Left renal pelvis (tissue), 4 donors: ENCODE results near the gene FCRLA. TPM values are rescaled to one million over a fixed set of nuclear protein-coding genes. Genes with fewer than 3 reads are reported as not detected.

Experiments
- DNase-seq, 4 donors: peaks; one replicate each; pipeline ENCODE4 v3.0.0-alpha.2; 2013; ENCODE audit warnings: low read depth in 4 of 4, low spot score in 3 of 4
- polyA plus RNA-seq, 4 donors: library from polyadenylated mRNA; unstranded; fragments of 120-200 nt; gene quantifications; one replicate each; pipeline ENCODE4 v1.2.1, GENCODE V29; 2013; ENCODE audit not compliant: insufficient read length in 4 of 4

Gene FCRLA
- polyA plus RNA-seq, 4 donors, result 0.10 to 0.56 (median 0.23) TPM; not detected in 1

- no peak for DNase-seq
Measured at GRCh38 chr1:161730050-161730564, 23.1 kb downstream of the FCRLA start.

GRCh38 chr1:161731241-161731640 is 24.2 kb downstream of the FCRLA start:
- DNase-seq, result no peak

- no peak for DNase-seq
Measured at GRCh38 chr1:161731981-161732718, 25.1 kb downstream of the FCRLA start.

- no peak for DNase-seq
Measured at GRCh38 chr1:161733526-161733925, 26.5 kb downstream of the FCRLA start.

- no peak for DNase-seq
Measured at GRCh38 chr1:161735837-161736236, 28.8 kb downstream of the FCRLA start.

- DNase-seq, result no peak
Measured at GRCh38 chr1:161736335-161736969, 29.4 kb downstream of the FCRLA start.

GRCh38 chr1:161737625-161738024 is 30.6 kb downstream of the FCRLA start:
- DNase-seq, result no peak

- no peak for DNase-seq
Measured at GRCh38 chr1:161738627-161739287, 31.7 kb downstream of the FCRLA start.

- no peak for DNase-seq
Measured at GRCh38 chr1:161739865-161740566, 33.0 kb downstream of the FCRLA start.

- no peak for DNase-seq
Measured at GRCh38 chr1:161740921-161741320, 33.9 kb downstream of the FCRLA start.

- DNase-seq, result no peak
Measured at GRCh38 chr1:161743231-161743630, 36.2 kb downstream of the FCRLA start.

- DNase-seq, result no peak
Measured at GRCh38 chr1:161747801-161748200, 40.8 kb downstream of the FCRLA start.

- peak; percentile 78 to 91 (median 86) for DNase-seq
Measured at GRCh38 chr1:161749509-161750407, 42.7 kb downstream of the FCRLA start, which contains the start of gene DUSP12. TSS of gene DUSP12 (plus strand) at chr1:161749786. CDS start at chr1:161749802, 16 bp downstream.

- no peak for DNase-seq
Measured at GRCh38 chr1:161763522-161764098, 56.6 kb downstream of the FCRLA start.

Other genes starting within 250 kb of the FCRLA start
- 10 to 100 TPM in 1 of 4 donors, 1 to 10 TPM in 3; 4.7 to 13.9 (median 6.3) TPM for gene FCGR2A, start 201.8 kb upstream of the FCRLA start, polyA plus RNA-seq
- under 1 TPM; 0.30 to 0.82 (median 0.34) TPM for gene HSPA6, start 182.7 kb upstream of the FCRLA start, polyA plus RNA-seq
- gene FCGR3A, start 157.4 kb upstream of the FCRLA start, polyA plus RNA-seq, result 1 to 10 TPM; 1.7 to 4.7 (median 1.9) TPM
- gene FCGR3B, start 76.1 kb upstream of the FCRLA start, polyA plus RNA-seq, result 1 to 10 TPM in 1 of 4 donors, under 1 TPM in 2, not detected in 1; 0.26 to 2.6 (median 0.93) TPM
- gene FCGR2B, start 44.1 kb upstream of the FCRLA start, polyA plus RNA-seq, result 1 to 10 TPM in 1 of 4 donors, under 1 TPM in 3; 0.49 to 1.0 (median 0.71) TPM
- gene FCRLB, start 14.3 kb downstream of the FCRLA start, polyA plus RNA-seq, result 1 to 10 TPM; 2.8 to 6.0 (median 4.4) TPM
- 10 to 100 TPM; 30.1 to 48.5 (median 34.4) TPM for gene DUSP12, start 42.6 kb downstream of the FCRLA start, polyA plus RNA-seq
- 10 to 100 TPM; 27.0 to 37.5 (median 32.4) TPM for gene ATF6, start 59.1 kb downstream of the FCRLA start, polyA plus RNA-seq